T-cell (primary cell): ENCODE results near the gene TENM3. TPM values are rescaled to one million over a fixed set of nuclear protein-coding genes. Genes with fewer than 3 reads are reported as not detected.

ENCODE experiments used
- ATAC-seq, 4 experiments: fragments of 200-7000 bp in 3 of 4; fragments of 150-1000 bp in 1 of 4; cut with Tn5 transposase; replicated peaks in 1 of 4; 1 replicate in 3 of 4; 2 replicates in 1 of 4; pipeline ENCODE4 v1.10.0; 2021; ENCODE audit warnings: moderate library complexity in 3 of 4, mild to moderate bottlenecking in 2 of 4, moderate number of reproducible peaks in 1 of 4
- CTCF ChIA-PET, 2 donors: fragments of 300-600 bp; sonication (Branson Sonifier 250); formaldehyde crosslinking; loops; one replicate each; lab custom pipeline; 2022; ENCODE audit warnings: antibody characterized with exemption in 2 of 2; lab: Charles Lee
- POLR2A ChIA-PET, 2 donors: fragments of 300-600 bp; sonication (Branson Sonifier 250); formaldehyde crosslinking; loops; one replicate each; lab custom pipeline; 2022; ENCODE audit warnings: antibody characterized with exemption in 2 of 2; lab: Charles Lee
- DNase-seq, 35 experiments: peaks; one replicate each; pipeline versions ENCODE4 v3.0.0 to v3.0.0-alpha.2; 2013 to 2023
- H3K27ac ChIP-seq: one replicate; pipeline ENCODE4 v1.5.1; 2013; ENCODE audit warnings: low read length
- H3K27me3 ChIP-seq, 2 experiments: replicated peaks in 1 of 2; 1 replicate in 1 of 2; 2 replicates in 1 of 2; pipeline versions ENCODE4 v1.6.1 to v1.7.0; 2013; ENCODE audit warnings: low read length in 1 of 2, mixed read lengths in 1 of 2; ENCODE audit not compliant: control insufficient read depth in 2 of 2, insufficient read depth in 2 of 2; ENCODE audit errors: extremely low read depth in 1 of 2
- H3K36me3 ChIP-seq, 2 donors: 1 replicate in 1 of 2; 2 replicates in 1 of 2; pipeline versions ENCODE4 v1.6.1 to v1.7.0; 2013; ENCODE audit warnings: low read length in 1 of 2; ENCODE audit not compliant: control insufficient read depth in 2 of 2, insufficient read depth in 1 of 2; ENCODE audit errors: extremely low read depth in 1 of 2
- H3K4me1 ChIP-seq, 2 experiments: 1 replicate in 1 of 2; 2 replicates in 1 of 2; pipeline versions ENCODE4 v1.6.1 to v1.7.0; 2013; ENCODE audit warnings: low read length in 2 of 2, mixed read lengths in 1 of 2; ENCODE audit not compliant: insufficient read depth in 2 of 2, control insufficient read depth in 1 of 2; ENCODE audit errors: extremely low read depth in 1 of 2
- H3K4me3 ChIP-seq, 2 donors: 1 replicate in 1 of 2; 2 replicates in 1 of 2; pipeline versions ENCODE4 v1.5.1 to v1.7.0; 2013; ENCODE audit warnings: mild to moderate bottlenecking in 2 of 2, low read length in 1 of 2, moderate library complexity in 1 of 2; ENCODE audit not compliant: control insufficient read depth in 1 of 2; ENCODE audit errors: extremely low read depth in 1 of 2
- H3K9me3 ChIP-seq: 2 replicates; pipeline ENCODE4 v1.7.0; 2013
- H3K27ac Mint-ChIP-seq, 2 donors: one replicate each; pipeline ENCODE4 v1.8.0; 2020 to 2021; ENCODE audit warnings: mild to moderate bottlenecking in 2 of 2, mixed read lengths in 2 of 2
- H3K27me3 Mint-ChIP-seq, 2 donors: one replicate each; pipeline ENCODE4 v1.8.0; 2021 to 2022; ENCODE audit warnings: mixed read lengths in 2 of 2
- H3K36me3 Mint-ChIP-seq: one replicate; pipeline ENCODE4 v1.8.0; 2021; ENCODE audit warnings: mixed read lengths
- H3K4me1 Mint-ChIP-seq, 3 donors: one replicate each; pipeline ENCODE4 v1.8.0; 2020 to 2022; ENCODE audit warnings: mixed read lengths in 3 of 3, mild to moderate bottlenecking in 1 of 3
- H3K4me3 Mint-ChIP-seq, 3 donors: one replicate each; pipeline ENCODE4 v1.8.0; 2020 to 2022; ENCODE audit warnings: mild to moderate bottlenecking in 3 of 3, mixed read lengths in 3 of 3, moderate library complexity in 3 of 3
- H3K9me3 Mint-ChIP-seq, 3 donors: one replicate each; pipeline ENCODE4 v1.8.0; 2020 to 2022; ENCODE audit warnings: mixed read lengths in 3 of 3
- WGBS: methylation state at CpG from one replicate; pipeline ENCODE4 v1.1.5; 2013; ENCODE audit warnings: missing lambda C conversion rate; ENCODE audit not compliant: insufficient coverage; 5-methylcytosine and 5-hydroxymethylcytosine counted together
- total RNA-seq, 35 experiments: library from RNA in 6 of 35; stranded (reverse) in 6 of 35; fragments of 120-200 nt in 1 of 35; gene quantifications; one replicate each; pipeline versions ENCODE4 v1.2.1 to v1.2.4 and lab custom pipeline; 2013 to 2026

Gene TENM3
- total RNA-seq, 5 donors from 2014 or later (not counting 1 experiment from before 2014, with no cell fraction given): 0.03 to 0.44 (median 0.16) TPM; not detected in 2

DNA sequence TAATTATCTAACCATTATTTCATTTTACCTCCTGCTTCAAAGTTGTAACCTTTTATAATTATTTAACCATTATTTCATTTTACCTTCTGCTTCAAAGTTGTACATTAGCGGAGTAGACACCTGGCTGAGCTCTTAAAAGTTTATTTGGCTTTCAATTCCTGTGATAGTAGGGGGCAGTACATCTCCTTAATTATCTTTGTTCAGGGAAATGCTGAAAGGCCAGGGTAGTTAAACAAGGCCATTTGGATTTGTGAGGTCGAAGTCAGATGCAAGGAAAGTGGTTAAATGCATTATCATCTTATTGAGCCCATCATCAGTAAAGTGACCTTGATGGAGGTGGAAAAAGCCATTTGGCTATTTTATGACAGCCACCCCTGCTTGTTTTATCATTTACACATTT is 210.6 kb downstream of the TENM3 start:
- DNase-seq (no peak), ATAC-seq (no peak)
- Mint-ChIP-seq H3K4me1 (peaks cover 13 to 15% (median 13%) of the 10 kb centered on the region in 3 donors), H3K4me3 (no peak overlapping the region), H3K27ac (no peak overlapping the region), H3K27me3 (peaks cover 40 to 51% of the 10 kb centered on the region in 2 donors), H3K36me3 (no peaks in the 10 kb centered on the region), H3K9me3 (no peaks in the 10 kb centered on the region)
- Histone ChIP-seq H3K4me3 (no peak overlapping the region), H3K27ac (no peak overlapping the region), H3K4me1 (peaks cover 4 to 8% of the 10 kb centered on the region in 2 experiments), H3K27me3 (peaks cover 4 to 12% of the 10 kb centered on the region in 2 experiments), H3K9me3 (no peaks in the 10 kb centered on the region), H3K36me3 (no peaks in the 10 kb centered on the region)
- ChIA-PET POLR2A (no interaction called here), CTCF (no interaction called here)
- 80% methylated on average over 1 of the region's 2 CpGs for WGBS

DNA sequence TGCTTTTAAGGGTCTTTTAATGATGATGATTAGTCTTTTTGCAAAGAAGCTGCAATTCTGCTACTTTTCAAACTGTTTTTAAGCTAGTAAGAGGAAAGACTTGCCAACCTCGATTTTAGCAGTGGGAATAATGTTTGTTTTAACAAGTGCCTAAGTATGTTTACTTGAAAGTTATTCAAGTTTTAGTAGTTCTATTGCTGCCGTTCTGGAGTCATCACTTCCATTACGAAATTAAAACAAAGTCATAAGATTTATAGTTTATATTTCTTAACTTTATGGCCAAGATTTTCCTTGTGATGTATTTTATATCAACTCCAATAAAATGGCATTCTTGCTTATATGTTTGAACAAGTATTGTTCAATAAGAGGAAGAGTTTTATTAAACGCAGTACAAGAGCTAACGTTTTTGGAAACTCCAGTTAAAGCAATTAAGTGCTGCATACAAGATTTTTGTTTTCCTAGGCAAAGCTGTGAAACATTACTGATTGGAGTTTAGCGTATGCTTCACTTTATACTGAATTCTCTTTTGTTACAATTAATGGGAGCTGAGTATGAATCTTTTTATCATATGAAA is 211.3 kb downstream of the TENM3 start:
- Mint-ChIP-seq H3K4me3 (no peak overlapping the region), H3K27me3 (peaks cover 35 to 48% of the 10 kb centered on the region in 2 donors), H3K36me3 (no peaks in the 10 kb centered on the region), H3K4me1 (peaks cover 8 to 10% (median 9%) of the 10 kb centered on the region in 3 donors), H3K27ac (no peak overlapping the region), H3K9me3 (no peaks in the 10 kb centered on the region)
- CTCF ChIA-PET: no interaction called here
- Histone ChIP-seq H3K27me3 (peaks cover 0 to 8% of the 10 kb centered on the region in 2 experiments), H3K9me3 (no peaks in the 10 kb centered on the region), H3K27ac (no peak overlapping the region), H3K4me3 (no peak overlapping the region), H3K36me3 (no peaks in the 10 kb centered on the region), H3K4me1 (peaks cover 0 to 4% of the 10 kb centered on the region in 2 experiments)
- DNase-seq (no peak), ATAC-seq (no peak)
- WGBS: 33% methylated on average over 1 of the region's 6 CpGs
- POLR2A ChIA-PET: no interaction called here

DNA sequence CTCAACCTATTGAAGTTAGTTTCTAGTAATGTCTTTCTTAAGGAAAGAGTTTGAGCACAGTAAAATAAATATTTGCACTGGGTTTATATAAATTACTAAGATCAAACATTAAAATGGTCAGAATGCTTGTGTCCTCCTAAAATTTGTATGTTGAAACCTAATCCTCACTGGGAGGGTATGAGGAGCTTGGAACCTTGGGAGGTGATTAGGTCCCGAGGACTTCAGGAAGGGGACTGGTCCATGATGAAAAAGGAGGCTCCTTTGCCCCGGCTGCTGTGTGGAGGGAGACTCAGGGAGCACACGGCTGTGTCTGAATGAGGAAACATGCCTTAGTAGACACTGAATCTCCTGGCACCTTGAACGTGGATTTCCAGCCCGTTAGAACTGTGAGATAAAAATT is 221.9 kb downstream of the TENM3 start:
- no peak overlapping the region for H3K4me3 Mint-ChIP-seq
- ChIA-PET POLR2A (no interaction called here), CTCF (interaction anchor here (0.5 to 0.6 kb wide), 2 partner anchors 10 to 35 kb away, joined by 3 read pairs; no protein-coding TSS in a partner anchor)
- no peaks in the 10 kb centered on the region for H3K9me3 Mint-ChIP-seq
- no peaks in the 10 kb centered on the region for H3K27me3 ChIP-seq
- DNase-seq (no peak), ATAC-seq (no peak)
- no peak overlapping the region for H3K27ac ChIP-seq
- H3K36me3 ChIP-seq: no peaks in the 10 kb centered on the region
- H3K9me3 ChIP-seq: no peaks in the 10 kb centered on the region
- no peak overlapping the region for H3K4me3 ChIP-seq
- no peaks in the 10 kb centered on the region for H3K4me1 ChIP-seq
- 75% methylated on average over 3 of the region's 5 CpGs for WGBS
- H3K27me3 Mint-ChIP-seq: peaks cover 2 to 22% of the 10 kb centered on the region in 2 donors
- H3K4me1 Mint-ChIP-seq: no peaks in the 10 kb centered on the region
- no peak overlapping the region for H3K27ac Mint-ChIP-seq
- H3K36me3 Mint-ChIP-seq: no peaks in the 10 kb centered on the region

DNA sequence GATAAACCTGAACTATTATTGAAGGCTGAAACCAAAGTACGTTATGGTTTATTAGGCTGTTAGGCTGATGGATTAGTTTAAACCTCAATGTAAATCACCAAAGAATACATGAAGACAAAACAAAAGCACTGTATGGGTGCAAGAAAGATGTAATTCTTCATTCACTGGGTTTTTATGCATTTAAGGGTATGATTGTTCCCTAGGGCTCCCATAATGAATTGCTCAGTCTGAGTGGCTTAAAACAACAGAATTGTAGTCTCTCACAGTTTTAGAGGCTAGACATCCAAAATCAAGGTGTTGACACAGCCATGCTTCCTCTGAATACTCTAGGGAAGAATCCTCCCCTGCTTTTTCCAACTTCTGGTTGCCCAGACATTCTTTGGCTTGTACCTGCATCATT is 222.8 kb downstream of the TENM3 start:
- no peaks in the 10 kb centered on the region for H3K27me3 ChIP-seq
- Mint-ChIP-seq H3K36me3 (no peaks in the 10 kb centered on the region), H3K4me1 (no peaks in the 10 kb centered on the region), H3K27me3 (peaks cover 0 to 20% of the 10 kb centered on the region in 2 donors), H3K4me3 (no peak overlapping the region), H3K27ac (no peak overlapping the region), H3K9me3 (no peaks in the 10 kb centered on the region)
- H3K4me3 ChIP-seq: no peak overlapping the region
- no peaks in the 10 kb centered on the region for H3K36me3 ChIP-seq
- no peaks in the 10 kb centered on the region for H3K9me3 ChIP-seq
- CTCF ChIA-PET: no interaction called here
- DNase-seq (no peak), ATAC-seq (no peak)
- POLR2A ChIA-PET: no interaction called here
- no CpG with 5 or more reads among the region's 1 CpG for WGBS
- no peak overlapping the region for H3K27ac ChIP-seq
- no peaks in the 10 kb centered on the region for H3K4me1 ChIP-seq

DNA sequence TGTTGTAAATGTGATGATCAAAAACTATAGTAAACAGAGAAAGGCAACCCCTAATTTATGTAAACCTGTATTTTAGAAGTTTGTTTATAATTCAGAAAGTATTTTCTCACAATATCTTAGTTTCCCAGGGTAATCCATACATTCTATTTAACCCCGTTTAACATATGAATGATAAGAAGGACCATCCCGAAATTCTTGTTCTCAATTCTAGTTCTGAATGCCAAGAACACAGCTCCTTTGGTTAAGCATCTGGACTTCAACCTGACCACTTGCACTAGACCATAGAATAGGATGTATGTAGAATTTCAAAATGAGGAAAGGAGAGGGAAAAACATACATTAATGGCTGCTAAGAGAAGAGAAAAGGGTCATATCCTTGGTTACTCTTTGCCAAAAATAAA is 227.0 kb downstream of the TENM3 start:
- H3K36me3 Mint-ChIP-seq: no peaks in the 10 kb centered on the region
- no peaks in the 10 kb centered on the region for H3K36me3 ChIP-seq

DNA sequence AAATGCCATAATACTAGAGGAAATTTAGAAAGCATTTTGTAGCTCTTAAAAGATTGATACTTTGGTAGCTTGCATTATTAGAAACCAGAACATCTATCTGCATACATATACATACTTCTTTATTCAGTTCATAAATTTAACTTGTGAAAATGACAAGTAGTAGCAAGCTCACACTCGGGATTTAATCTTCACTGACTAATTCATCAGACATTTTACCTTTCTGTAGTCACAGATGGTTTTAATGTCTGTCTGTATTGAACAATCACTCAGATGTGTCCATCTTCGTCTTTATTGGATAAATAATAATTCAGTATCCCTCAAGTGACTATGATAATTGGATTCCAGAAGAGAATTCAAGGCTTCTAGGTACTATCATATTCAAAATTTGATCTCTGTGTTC is 232.3 kb downstream of the TENM3 start:
- no peaks in the 10 kb centered on the region for H3K4me1 ChIP-seq
- Mint-ChIP-seq H3K9me3 (peaks cover 0 to 2% (median 0%) of the 10 kb centered on the region in 3 donors), H3K4me1 (no peaks in the 10 kb centered on the region), H3K4me3 (no peak overlapping the region), H3K27me3 (peaks cover 0 to 2% of the 10 kb centered on the region in 2 donors), H3K27ac (no peak overlapping the region), H3K36me3 (no peaks in the 10 kb centered on the region)
- no peaks in the 10 kb centered on the region for H3K27me3 ChIP-seq
- ChIA-PET POLR2A (no interaction called here), CTCF (interaction anchor here in 1 of 2 donors (0.5 kb wide), 1 partner anchor 450 kb away, joined by 3 read pairs; no protein-coding TSS in a partner anchor)
- ATAC-seq: no peak
- H3K36me3 ChIP-seq: no peaks in the 10 kb centered on the region
- no CpG with 5 or more reads among the region's 2 CpGs for WGBS
- H3K27ac ChIP-seq: no peak overlapping the region
- no peak for DNase-seq
- no peak overlapping the region for H3K4me3 ChIP-seq
- no peaks in the 10 kb centered on the region for H3K9me3 ChIP-seq

More for the DNA sequence above, 227.0 kb downstream of the TENM3 start:
- DNase-seq (no peak), ATAC-seq (no peak)
- H3K27ac ChIP-seq: no peak overlapping the region
- H3K4me1 Mint-ChIP-seq: no peaks in the 10 kb centered on the region
- no peaks in the 10 kb centered on the region for H3K9me3 ChIP-seq
- H3K27ac Mint-ChIP-seq: no peak overlapping the region
- peaks cover 0 to 2% (median 0%) of the 10 kb centered on the region in 3 donors for H3K9me3 Mint-ChIP-seq
- H3K4me3 Mint-ChIP-seq: no peak overlapping the region
- WGBS: no CpG with 5 or more reads among the region's 2 CpGs
- no peaks in the 10 kb centered on the region for H3K27me3 ChIP-seq
- no peak overlapping the region for H3K4me3 ChIP-seq
- CTCF ChIA-PET: no interaction called here
- no peaks in the 10 kb centered on the region for H3K4me1 ChIP-seq
- H3K27me3 Mint-ChIP-seq: peaks cover 0 to 9% of the 10 kb centered on the region in 2 donors
- POLR2A ChIA-PET: no interaction called here
